CD4-positive, alpha-beta T cell (primary cell): ENCODE data around the gene LASP1NB.
A peak's percentile ranks its signal among the peaks of the same experiment; 100 is the strongest.
"Not testable (repeated sequence)": the region's sequence is repeated elsewhere in the genome, so short reads cannot be mapped to it uniquely, and the experiment has no call there.

ENCODE experiments used
- ATAC-seq: fragments of 200-7000 bp; cut with Tn5 transposase; one replicate; pipeline ENCODE4 v1.10.0; 2022; ENCODE audit warnings: mild to moderate bottlenecking; ENCODE audit not compliant: poor library complexity
- CTCF ChIA-PET: fragments of 350-600 bp; sonication (Branson Sonifier 250); formaldehyde crosslinking; loops from one replicate; lab custom pipeline; 2021; ENCODE audit warnings: antibody characterized with exemption, inconsistent platforms; lab: Charles Lee
- POLR2A ChIA-PET: fragments of 350-600 bp; sonication (Branson Sonifier 250); formaldehyde crosslinking; loops from one replicate; lab custom pipeline; 2021; ENCODE audit warnings: antibody characterized with exemption, inconsistent platforms; lab: Charles Lee
- DNase-seq, 14 experiments: peaks; one replicate each; pipeline ENCODE4 v3.0.0-alpha.2; 2013 to 2020; ENCODE audit warnings: mixed read lengths in 2 of 14
- H3K27ac ChIP-seq, 2 donors: one replicate each; pipeline versions ENCODE4 v1.5.1 to v1.7.0; 2013; ENCODE audit warnings: low read length in 2 of 2, low read depth in 1 of 2, mild to moderate bottlenecking in 1 of 2
- H3K27me3 ChIP-seq, 2 experiments: 1 replicate in 1 of 2; 2 replicates in 1 of 2; pipeline versions ENCODE4 v1.6.1 to v1.7.0; 2013; ENCODE audit warnings: low read length in 2 of 2, control low read depth in 1 of 2, mild to moderate bottlenecking in 1 of 2, moderate library complexity in 1 of 2; ENCODE audit not compliant: insufficient read depth in 2 of 2, control insufficient read depth in 1 of 2
- H3K36me3 ChIP-seq: one replicate; pipeline ENCODE4 v1.6.1; 2013; ENCODE audit warnings: low read length, control low read depth; ENCODE audit not compliant: insufficient read depth
- H3K4me1 ChIP-seq: one replicate; pipeline ENCODE4 v1.6.1; 2013; ENCODE audit warnings: low read length, control low read depth; ENCODE audit not compliant: insufficient read depth
- H3K4me3 ChIP-seq: one replicate; pipeline ENCODE4 v1.5.1; 2013; ENCODE audit warnings: mild to moderate bottlenecking, low read length, moderate library complexity
- H3K9me3 ChIP-seq, 2 experiments: 1 replicate in 1 of 2; 2 replicates in 1 of 2; pipeline versions ENCODE4 v1.6.1 to v1.7.0; 2013; ENCODE audit warnings: low read length in 2 of 2, mild to moderate bottlenecking in 2 of 2, control low read depth in 1 of 2, moderate library complexity in 1 of 2; ENCODE audit not compliant: control insufficient read depth in 1 of 2, insufficient read depth in 1 of 2
- H3K27ac Mint-ChIP-seq: one replicate; pipeline ENCODE4 v1.8.0; 2020; ENCODE audit warnings: mixed read lengths
- H3K27me3 Mint-ChIP-seq: one replicate; pipeline ENCODE4 v1.8.0; 2021; ENCODE audit warnings: mixed read lengths
- H3K36me3 Mint-ChIP-seq: one replicate; pipeline ENCODE4 v1.8.0; 2021; ENCODE audit warnings: low read depth, mixed read lengths
- H3K4me1 Mint-ChIP-seq: one replicate; pipeline ENCODE4 v1.8.0; 2021; ENCODE audit warnings: low read depth, mixed read lengths
- H3K4me3 Mint-ChIP-seq: one replicate; pipeline ENCODE4 v1.8.0; 2020; ENCODE audit warnings: mild to moderate bottlenecking, mixed read lengths
- H3K9me3 Mint-ChIP-seq: one replicate; pipeline ENCODE4 v1.8.0; 2020; ENCODE audit warnings: mixed read lengths
- intact Hi-C, 2 experiments: fragments of 100-400 bp; cut with DNase I in 1 of 2; cut with micrococcal nuclease in 1 of 2; formaldehyde crosslinking; loops; one replicate each; pipeline versions ENCODE4 v1.15.1 to v1.9.0; 2023 to 2025; cut with DNase I, micrococcal nuclease
- TF ChIP-seq, protein P1 (sequence below): fragments of 200-600 bp; IDR thresholded peaks from one replicate; pipeline ENCODE4 v1.8.0; 2022; ENCODE audit warnings: antibody characterized with exemption, mild to moderate bottlenecking

Gene LASP1NB

DNA sequence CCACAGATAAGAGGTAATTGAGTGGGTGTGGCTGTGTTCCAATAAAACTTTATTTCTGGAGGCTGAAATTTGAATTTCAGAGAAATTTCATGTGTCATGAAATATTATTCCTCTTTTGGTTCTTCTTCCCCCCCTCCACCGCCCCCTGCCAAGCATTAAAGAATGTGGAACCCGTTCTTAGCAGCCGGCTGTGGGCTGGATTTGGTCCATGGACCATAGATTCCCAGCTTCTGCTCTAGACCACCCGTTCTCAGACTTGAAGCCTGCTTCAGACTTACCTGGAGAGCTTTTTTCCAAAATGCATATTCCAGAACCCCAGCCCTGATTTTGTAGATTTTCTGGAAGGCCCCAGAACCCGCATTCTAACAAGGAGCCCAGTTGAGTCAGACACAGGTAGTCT, 15.1 kb upstream of the LASP1NB start:
- ATAC-seq (no peak), DNase-seq (no peak)
- Mint-ChIP-seq H3K36me3 (peaks cover 64% of the 10 kb centered on the region), H3K27me3 (no peaks in the 10 kb centered on the region), H3K4me1 (peaks cover 12% of the 10 kb centered on the region), H3K27ac (peak overlapping the region; percentile 39), H3K9me3 (no peaks in the 10 kb centered on the region), H3K4me3 (no peak overlapping the region)
- TF ChIP-seq, protein P1, sequence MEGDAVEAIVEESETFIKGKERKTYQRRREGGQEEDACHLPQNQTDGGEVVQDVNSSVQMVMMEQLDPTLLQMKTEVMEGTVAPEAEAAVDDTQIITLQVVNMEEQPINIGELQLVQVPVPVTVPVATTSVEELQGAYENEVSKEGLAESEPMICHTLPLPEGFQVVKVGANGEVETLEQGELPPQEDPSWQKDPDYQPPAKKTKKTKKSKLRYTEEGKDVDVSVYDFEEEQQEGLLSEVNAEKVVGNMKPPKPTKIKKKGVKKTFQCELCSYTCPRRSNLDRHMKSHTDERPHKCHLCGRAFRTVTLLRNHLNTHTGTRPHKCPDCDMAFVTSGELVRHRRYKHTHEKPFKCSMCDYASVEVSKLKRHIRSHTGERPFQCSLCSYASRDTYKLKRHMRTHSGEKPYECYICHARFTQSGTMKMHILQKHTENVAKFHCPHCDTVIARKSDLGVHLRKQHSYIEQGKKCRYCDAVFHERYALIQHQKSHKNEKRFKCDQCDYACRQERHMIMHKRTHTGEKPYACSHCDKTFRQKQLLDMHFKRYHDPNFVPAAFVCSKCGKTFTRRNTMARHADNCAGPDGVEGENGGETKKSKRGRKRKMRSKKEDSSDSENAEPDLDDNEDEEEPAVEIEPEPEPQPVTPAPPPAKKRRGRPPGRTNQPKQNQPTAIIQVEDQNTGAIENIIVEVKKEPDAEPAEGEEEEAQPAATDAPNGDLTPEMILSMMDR = no peak
- Histone ChIP-seq H3K27ac (no peak overlapping the region), H3K27me3 (no peaks in the 10 kb centered on the region), H3K4me1 (peaks cover 65% of the 10 kb centered on the region), H3K36me3 (peaks cover 90% of the 10 kb centered on the region), H3K9me3 (no peaks in the 10 kb centered on the region), H3K4me3 (no peak overlapping the region)
- CTCF ChIA-PET = no interaction called here
- POLR2A ChIA-PET = no interaction called here
- intact Hi-C loops = loop anchor here in 1 of 2 experiments (5.0 kb wide), 1 partner anchor 38 kb away; the partner anchor contains the start of gene LASP1

DNA sequence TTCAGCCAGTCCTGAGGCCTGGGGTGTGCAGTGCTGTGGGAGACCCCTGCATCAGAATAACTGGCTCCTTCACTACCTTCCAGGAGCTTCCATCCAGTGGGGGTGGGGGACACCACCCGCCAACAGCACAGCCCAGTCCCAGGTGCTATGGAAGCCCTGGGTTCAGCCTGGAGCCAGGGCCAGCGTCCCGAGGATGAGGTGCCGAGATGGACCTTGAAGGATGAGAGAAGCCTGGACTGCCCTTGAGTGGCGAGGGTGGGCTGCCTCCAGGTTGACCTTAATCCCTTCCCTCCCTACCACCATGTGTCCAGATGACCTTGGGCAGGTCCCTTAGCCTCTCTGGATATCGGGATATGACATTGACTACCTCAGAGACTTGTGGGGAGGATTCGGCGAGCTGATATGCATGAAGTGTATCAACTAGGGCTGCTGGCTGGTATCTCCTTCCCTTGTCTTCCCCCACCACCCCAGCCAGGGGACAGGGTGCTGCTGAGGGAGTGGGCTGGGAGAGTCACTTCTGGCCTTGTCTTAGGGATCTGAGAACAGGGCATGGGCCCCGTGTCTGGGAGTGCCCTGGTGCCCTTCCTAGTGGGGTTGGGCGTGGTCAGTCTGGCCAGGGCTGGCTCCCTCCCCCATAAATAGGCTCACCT, 14.2 kb upstream of the LASP1NB start:
- ATAC-seq = no peak
- H3K4me3 ChIP-seq = no peak overlapping the region
- peak in 2 of 14 experiments; percentile 7 to 20 for DNase-seq
- ChIA-PET CTCF (no interaction called here), POLR2A (no interaction called here)
- no peak overlapping the region for H3K4me3 Mint-ChIP-seq
- no peak overlapping the region for H3K27ac ChIP-seq
- peaks cover 8% of the 10 kb centered on the region for H3K4me1 Mint-ChIP-seq
- no peaks in the 10 kb centered on the region for H3K9me3 Mint-ChIP-seq
- H3K9me3 ChIP-seq = no peaks in the 10 kb centered on the region
- peaks cover 56% of the 10 kb centered on the region for H3K4me1 ChIP-seq
- H3K36me3 Mint-ChIP-seq = peaks cover 63% of the 10 kb centered on the region
- peak overlapping the region; percentile 36 for H3K27ac Mint-ChIP-seq
- TF ChIP-seq, protein P1 = no peak
- peaks cover 93% of the 10 kb centered on the region for H3K36me3 ChIP-seq
- H3K27me3 ChIP-seq = no peaks in the 10 kb centered on the region
- intact Hi-C loops = loop anchor here in 1 of 2 experiments (5.0 kb wide), 1 partner anchor 39 kb away; the partner anchor contains the start of gene LASP1
- no peaks in the 10 kb centered on the region for H3K27me3 Mint-ChIP-seq

DNA sequence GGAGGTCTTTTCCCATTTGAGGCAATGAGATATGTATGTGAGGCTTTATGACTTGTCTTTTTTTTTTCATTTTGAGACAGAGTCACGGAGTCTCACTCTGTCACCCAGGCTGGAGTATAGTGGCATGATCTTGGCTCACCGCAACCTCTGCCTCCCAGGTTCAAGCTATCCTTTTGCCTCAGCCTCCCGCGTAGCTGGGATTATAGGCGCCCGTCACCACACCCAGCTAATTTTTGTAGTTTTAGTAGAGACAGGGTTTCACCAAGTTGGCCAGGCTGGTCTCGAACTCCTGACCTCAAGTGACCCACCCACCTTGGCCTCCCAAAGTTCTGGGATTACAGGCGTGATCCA, 13.7 kb upstream of the LASP1NB start:
- POLR2A ChIA-PET, H3K4me3 ChIP-seq, H3K4me3 Mint-ChIP-seq, H3K4me1 Mint-ChIP-seq, CTCF ChIA-PET, ATAC-seq, H3K9me3 Mint-ChIP-seq, H3K27ac ChIP-seq, H3K27me3 ChIP-seq, H3K9me3 ChIP-seq, DNase-seq, H3K27me3 Mint-ChIP-seq: not testable (repeated sequence)
- intact Hi-C loops = loop anchor here in 1 of 2 experiments (5.0 kb wide), 1 partner anchor 39 kb away; the partner anchor contains the start of gene LASP1
- Histone ChIP-seq H3K4me1 (peaks cover 51% of the 10 kb centered on the region), H3K36me3 (peaks cover 93% of the 10 kb centered on the region)
- Mint-ChIP-seq H3K36me3 (peaks cover 65% of the 10 kb centered on the region), H3K27ac (peak overlapping the region; percentile 36)
